GM12878 (cell line): ENCODE data around the gene RRAS. TPM values are rescaled to one million over a fixed set of nuclear protein-coding genes. Genes with fewer than 3 reads are reported as not detected.
A peak's percentile ranks its signal among the peaks of the same experiment; 100 is the strongest.

Experiments used
- CEBPB ChIP-seq, 2 experiments: fragments of 150-350 bp in 1 of 2; IDR thresholded peaks; 2 replicates each; pipeline ENCODE4 v1.6.1; 2012 to 2014; ENCODE audit warnings: low read depth in 2 of 2, low read length in 2 of 2, borderline replicate concordance in 1 of 2, inconsistent platforms in 1 of 2
- ESRRA ChIP-seq: IDR thresholded peaks from 2 replicates; pipeline ENCODE4 v1.6.1; 2012; ENCODE audit warnings: mild to moderate bottlenecking, low read length, improper control_type of control experiment
- ETV6 ChIP-seq, 2 experiments: fragments of 450-650 bp in 1 of 2; IDR thresholded peaks in 1 of 2; conservative IDR thresholded peaks in 1 of 2; 2 replicates each; pipeline ENCODE4 v1.6.1; 2014; ENCODE audit warnings: antibody characterized with exemption in 1 of 2, borderline replicate concordance in 1 of 2, low read depth in 1 of 2, mild to moderate bottlenecking in 1 of 2, moderate library complexity in 1 of 2
- MEF2A ChIP-seq: IDR thresholded peaks from 2 replicates; pipeline ENCODE4 v1.6.1; 2011; ENCODE audit warnings: low read depth, mild to moderate bottlenecking, low read length, moderate library complexity; ENCODE audit not compliant: insufficient read depth
- MTA2 ChIP-seq: fragments of 450-650 bp; IDR thresholded peaks from 2 replicates; pipeline ENCODE4 v1.6.1; 2016; ENCODE audit warnings: low read depth, mild to moderate bottlenecking, moderate library complexity
- NFYA ChIP-seq: IDR thresholded peaks from 2 replicates; pipeline ENCODE4 v1.6.1; 2011; ENCODE audit warnings: low read depth, mild to moderate bottlenecking, low read length, improper control_type of control experiment, borderline replicate concordance
- NFYB ChIP-seq: IDR thresholded peaks from 2 replicates; pipeline ENCODE4 v1.6.1; 2011; ENCODE audit warnings: low read depth, mild to moderate bottlenecking, low read length, improper control_type of control experiment, moderate library complexity; ENCODE audit not compliant: insufficient read depth
- NR2F1 ChIP-seq: fragments of 450-650 bp; conservative IDR thresholded peaks from 2 replicates; pipeline ENCODE4 v1.6.1; 2017; ENCODE audit warnings: mild to moderate bottlenecking
- NRF1 ChIP-seq: conservative IDR thresholded peaks from 2 replicates; pipeline ENCODE4 v1.6.1; 2011; ENCODE audit warnings: mild to moderate bottlenecking, low read depth, low read length, improper control_type of control experiment
- RAD51 ChIP-seq: fragments of 450-650 bp; IDR thresholded peaks from 2 replicates; pipeline ENCODE4 v1.6.1; 2016; ENCODE audit warnings: moderate library complexity, mild to moderate bottlenecking, inconsistent platforms
- RFX5 ChIP-seq: IDR thresholded peaks from 2 replicates; pipeline ENCODE4 v1.6.1; 2011; ENCODE audit warnings: low read depth, low read length, improper control_type of control experiment
- SMC3 ChIP-seq: IDR thresholded peaks from 2 replicates; pipeline ENCODE4 v1.6.1; 2011; ENCODE audit warnings: low read length, improper control_type of control experiment, borderline replicate concordance
- STAT1 ChIP-seq: fragments of 450-650 bp; conservative IDR thresholded peaks from 2 replicates; pipeline ENCODE4 v1.6.1; 2014; ENCODE audit warnings: antibody characterized with exemption, mild to moderate bottlenecking
- TCF3 ChIP-seq: IDR thresholded peaks from 2 replicates; pipeline ENCODE4 v1.6.1; 2012; ENCODE audit warnings: low read depth, mild to moderate bottlenecking, low read length, borderline replicate concordance; ENCODE audit not compliant: insufficient read depth
- ZNF24 ChIP-seq: fragments of 450-650 bp; IDR thresholded peaks from 2 replicates; pipeline ENCODE4 v1.6.1; 2017; ENCODE audit warnings: antibody characterized with exemption, mild to moderate bottlenecking
- ZNF384 ChIP-seq: IDR thresholded peaks from 2 replicates; pipeline ENCODE4 v1.6.1; 2012; ENCODE audit warnings: low read depth, mild to moderate bottlenecking, low read length, improper control_type of control experiment, borderline replicate concordance
- polyA plus RNA-seq, 11 experiments: library from polyadenylated mRNA; depleted of rRNA in 4 of 11; unstranded in 6 of 11; stranded (reverse) in 5 of 11; fragments of >200 nt; fragmentation: Nextera tagmentation in 4 of 11; fragmentation: Illumina TruSeq in 1 of 11; extraction: Ambion mirVana in 4 of 11; extraction: Trizol in 1 of 11; gene quantifications; 1 replicate in 1 of 11; 2 replicates in 10 of 11; pipeline versions ENCODE4 v1.2.1 to v1.2.3, GENCODE V29; 2011 to 2016; ENCODE audit warnings: inconsistent platforms in 2 of 11, missing spikeins in 2 of 11, low read depth in 1 of 11
- total RNA-seq, 4 experiments: library from RNA; depleted of rRNA in 3 of 4; stranded (reverse); fragments of >200 nt in 3 of 4; fragmentation: Illumina TruSeq in 1 of 4; extraction: Trizol in 1 of 4; gene quantifications; 2 replicates each; pipeline versions ENCODE4 v1.2.1 to v1.2.3, GENCODE V29; 2013 to 2021
- TF ChIP-seq, protein P1 (sequence below): IDR thresholded peaks from 2 replicates; pipeline ENCODE4 v1.6.1; 2012; ENCODE audit warnings: improper control_type of control experiment, low read depth, low read length; ENCODE audit not compliant: insufficient replicate concordance
- TF ChIP-seq, protein P2 (sequence below): fragments of 450-650 bp; IDR thresholded peaks from 2 replicates; pipeline ENCODE4 v1.6.1; 2017; ENCODE audit warnings: mild to moderate bottlenecking
- TF ChIP-seq, protein P3 (sequence below): IDR thresholded peaks from 2 replicates; pipeline ENCODE4 v1.6.1; 2012; ENCODE audit warnings: low read depth, low read length, improper control_type of control experiment
- TF ChIP-seq, protein P4 (sequence below): fragments of 450-650 bp; IDR thresholded peaks from 2 replicates; pipeline ENCODE4 v1.6.1; 2016; ENCODE audit warnings: mild to moderate bottlenecking

The RRAS gene
- total and polyA plus RNA-seq, 10 of the 15 experiments (the other 5 are each of a cell fraction or from before 2014, with no cell fraction given): 0.24 to 5.8 (median 1.8) TPM

DNA sequence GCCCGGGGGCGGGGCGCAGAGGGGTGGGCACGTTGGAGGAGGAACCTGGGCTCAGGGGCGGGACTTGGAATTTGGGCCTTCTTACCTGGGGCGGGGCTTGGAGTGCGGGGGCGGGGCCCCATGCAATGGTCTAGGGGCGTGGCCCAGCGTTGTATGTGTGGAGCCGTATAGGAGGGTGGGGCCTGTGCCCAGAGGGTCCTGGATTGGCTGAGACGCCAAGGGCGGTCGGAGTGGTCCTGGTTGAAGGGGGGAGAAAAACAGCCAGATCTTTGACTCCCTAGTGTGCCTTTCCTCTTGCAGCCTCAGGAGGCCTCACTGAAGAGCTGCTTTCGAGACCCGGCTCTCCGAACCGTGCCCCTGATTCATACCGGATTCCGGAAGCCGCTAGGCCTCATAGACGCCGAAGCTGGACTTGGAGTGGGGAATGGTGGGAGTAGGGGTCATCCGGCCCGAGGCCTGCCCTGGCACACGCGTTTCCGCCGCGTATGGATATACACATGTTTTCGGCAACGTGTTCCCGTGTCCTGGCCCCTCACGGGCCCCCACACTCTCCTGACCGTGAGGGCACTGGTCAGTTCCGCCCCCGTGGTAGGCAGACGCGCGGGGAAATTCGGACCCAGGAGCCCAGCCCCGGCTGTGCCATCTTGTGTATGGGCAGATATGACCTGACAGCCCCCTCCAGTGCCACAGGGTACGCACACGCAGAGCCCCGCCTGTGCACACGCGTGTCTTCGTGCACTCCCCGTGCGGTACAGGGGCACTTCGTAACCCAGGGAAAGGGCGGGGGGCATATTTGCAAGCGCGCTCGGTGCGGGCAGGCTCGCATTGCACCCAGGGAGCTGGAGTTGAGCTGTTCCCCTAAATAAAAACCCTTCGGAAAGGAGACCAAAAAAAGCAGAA, 49.6 kb downstream of the RRAS start (continued):
- TF ChIP-seq, protein P1, sequence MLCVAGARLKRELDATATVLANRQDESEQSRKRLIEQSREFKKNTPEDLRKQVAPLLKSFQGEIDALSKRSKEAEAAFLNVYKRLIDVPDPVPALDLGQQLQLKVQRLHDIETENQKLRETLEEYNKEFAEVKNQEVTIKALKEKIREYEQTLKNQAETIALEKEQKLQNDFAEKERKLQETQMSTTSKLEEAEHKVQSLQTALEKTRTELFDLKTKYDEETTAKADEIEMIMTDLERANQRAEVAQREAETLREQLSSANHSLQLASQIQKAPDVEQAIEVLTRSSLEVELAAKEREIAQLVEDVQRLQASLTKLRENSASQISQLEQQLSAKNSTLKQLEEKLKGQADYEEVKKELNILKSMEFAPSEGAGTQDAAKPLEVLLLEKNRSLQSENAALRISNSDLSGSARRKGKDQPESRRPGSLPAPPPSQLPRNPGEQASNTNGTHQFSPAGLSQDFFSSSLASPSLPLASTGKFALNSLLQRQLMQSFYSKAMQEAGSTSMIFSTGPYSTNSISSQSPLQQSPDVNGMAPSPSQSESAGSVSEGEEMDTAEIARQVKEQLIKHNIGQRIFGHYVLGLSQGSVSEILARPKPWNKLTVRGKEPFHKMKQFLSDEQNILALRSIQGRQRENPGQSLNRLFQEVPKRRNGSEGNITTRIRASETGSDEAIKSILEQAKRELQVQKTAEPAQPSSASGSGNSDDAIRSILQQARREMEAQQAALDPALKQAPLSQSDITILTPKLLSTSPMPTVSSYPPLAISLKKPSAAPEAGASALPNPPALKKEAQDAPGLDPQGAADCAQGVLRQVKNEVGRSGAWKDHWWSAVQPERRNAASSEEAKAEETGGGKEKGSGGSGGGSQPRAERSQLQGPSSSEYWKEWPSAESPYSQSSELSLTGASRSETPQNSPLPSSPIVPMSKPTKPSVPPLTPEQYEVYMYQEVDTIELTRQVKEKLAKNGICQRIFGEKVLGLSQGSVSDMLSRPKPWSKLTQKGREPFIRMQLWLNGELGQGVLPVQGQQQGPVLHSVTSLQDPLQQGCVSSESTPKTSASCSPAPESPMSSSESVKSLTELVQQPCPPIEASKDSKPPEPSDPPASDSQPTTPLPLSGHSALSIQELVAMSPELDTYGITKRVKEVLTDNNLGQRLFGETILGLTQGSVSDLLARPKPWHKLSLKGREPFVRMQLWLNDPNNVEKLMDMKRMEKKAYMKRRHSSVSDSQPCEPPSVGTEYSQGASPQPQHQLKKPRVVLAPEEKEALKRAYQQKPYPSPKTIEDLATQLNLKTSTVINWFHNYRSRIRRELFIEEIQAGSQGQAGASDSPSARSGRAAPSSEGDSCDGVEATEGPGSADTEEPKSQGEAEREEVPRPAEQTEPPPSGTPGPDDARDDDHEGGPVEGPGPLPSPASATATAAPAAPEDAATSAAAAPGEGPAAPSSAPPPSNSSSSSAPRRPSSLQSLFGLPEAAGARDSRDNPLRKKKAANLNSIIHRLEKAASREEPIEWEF: no peak
- TF ChIP-seq CEBPB (IDR thresholded peaks at IDR 0.05; ENCODE audit: borderline replicate concordance in 1 of 2, low read depth in 2 of 2, low read length in 2 of 2): no peak
- no peak for TF ChIP-seq TCF3
- no peak for TF ChIP-seq MEF2A
- TF ChIP-seq, protein P2, sequence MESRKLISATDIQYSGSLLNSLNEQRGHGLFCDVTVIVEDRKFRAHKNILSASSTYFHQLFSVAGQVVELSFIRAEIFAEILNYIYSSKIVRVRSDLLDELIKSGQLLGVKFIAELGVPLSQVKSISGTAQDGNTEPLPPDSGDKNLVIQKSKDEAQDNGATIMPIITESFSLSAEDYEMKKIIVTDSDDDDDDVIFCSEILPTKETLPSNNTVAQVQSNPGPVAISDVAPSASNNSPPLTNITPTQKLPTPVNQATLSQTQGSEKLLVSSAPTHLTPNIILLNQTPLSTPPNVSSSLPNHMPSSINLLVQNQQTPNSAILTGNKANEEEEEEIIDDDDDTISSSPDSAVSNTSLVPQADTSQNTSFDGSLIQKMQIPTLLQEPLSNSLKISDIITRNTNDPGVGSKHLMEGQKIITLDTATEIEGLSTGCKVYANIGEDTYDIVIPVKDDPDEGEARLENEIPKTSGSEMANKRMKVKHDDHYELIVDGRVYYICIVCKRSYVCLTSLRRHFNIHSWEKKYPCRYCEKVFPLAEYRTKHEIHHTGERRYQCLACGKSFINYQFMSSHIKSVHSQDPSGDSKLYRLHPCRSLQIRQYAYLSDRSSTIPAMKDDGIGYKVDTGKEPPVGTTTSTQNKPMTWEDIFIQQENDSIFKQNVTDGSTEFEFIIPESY: no peak
- no peak for TF ChIP-seq SMC3
- peak; percentile 66; the same call in 1 of the 2 replicates for TF ChIP-seq NFYB
- TF ChIP-seq RAD51: no peak
- no peak for TF ChIP-seq ZNF24
- no peak for TF ChIP-seq STAT1
- TF ChIP-seq NRF1: no peak
- no peak for TF ChIP-seq ESRRA
- TF ChIP-seq NR2F1: no peak
- no peak for TF ChIP-seq RFX5
- TF ChIP-seq MTA2: no peak
- TF ChIP-seq, protein P3, sequence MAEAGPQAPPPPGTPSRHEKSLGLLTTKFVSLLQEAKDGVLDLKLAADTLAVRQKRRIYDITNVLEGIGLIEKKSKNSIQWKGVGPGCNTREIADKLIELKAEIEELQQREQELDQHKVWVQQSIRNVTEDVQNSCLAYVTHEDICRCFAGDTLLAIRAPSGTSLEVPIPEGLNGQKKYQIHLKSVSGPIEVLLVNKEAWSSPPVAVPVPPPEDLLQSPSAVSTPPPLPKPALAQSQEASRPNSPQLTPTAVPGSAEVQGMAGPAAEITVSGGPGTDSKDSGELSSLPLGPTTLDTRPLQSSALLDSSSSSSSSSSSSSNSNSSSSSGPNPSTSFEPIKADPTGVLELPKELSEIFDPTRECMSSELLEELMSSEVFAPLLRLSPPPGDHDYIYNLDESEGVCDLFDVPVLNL: no peak; the same call in 1 of the 2 replicates
- TF ChIP-seq ETV6 (conservative IDR thresholded peaks at IDR 0.05 in 1 of 2, IDR thresholded peaks at IDR 0.05 in 1 of 2; ENCODE audit: borderline replicate concordance in 1 of 2, low read depth in 1 of 2): no peak
- TF ChIP-seq NFYA: no peak
- TF ChIP-seq, protein P4, sequence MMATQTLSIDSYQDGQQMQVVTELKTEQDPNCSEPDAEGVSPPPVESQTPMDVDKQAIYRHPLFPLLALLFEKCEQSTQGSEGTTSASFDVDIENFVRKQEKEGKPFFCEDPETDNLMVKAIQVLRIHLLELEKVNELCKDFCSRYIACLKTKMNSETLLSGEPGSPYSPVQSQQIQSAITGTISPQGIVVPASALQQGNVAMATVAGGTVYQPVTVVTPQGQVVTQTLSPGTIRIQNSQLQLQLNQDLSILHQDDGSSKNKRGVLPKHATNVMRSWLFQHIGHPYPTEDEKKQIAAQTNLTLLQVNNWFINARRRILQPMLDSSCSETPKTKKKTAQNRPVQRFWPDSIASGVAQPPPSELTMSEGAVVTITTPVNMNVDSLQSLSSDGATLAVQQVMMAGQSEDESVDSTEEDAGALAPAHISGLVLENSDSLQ: no peak; the same call in 1 of the 2 replicates
- no peak for TF ChIP-seq ZNF384
